DMS114 treated with DMSO at 0.1 percent for 48 hours (cell line): Measurements from ENCODE around the gene PIP4P1.
"Not testable (repeated sequence)": the region's sequence is repeated elsewhere in the genome, so short reads cannot be mapped to it uniquely, and the experiment has no call there.

Experiments
- DNase-seq: peaks from one replicate; lab custom pipeline; 2025; ENCODE audit not compliant: unreplicated experiment; lab: John Stamatoyannopoulos, UW

Gene PIP4P1

GRCh38 chr14:20477211-20477876 lies 16.1 kb upstream of the PIP4P1 start:
- DNase-seq = no peak

GRCh38 chr14:20476776-20477175 lies 15.5 kb upstream of the PIP4P1 start:
- DNase-seq = no peak

GRCh38 chr14:20472536-20473169 lies 11.4 kb upstream of the PIP4P1 start:
- no peak for DNase-seq

- no peak for DNase-seq
Measured at GRCh38 chr14:20470603-20470901, 9.3 kb upstream of the PIP4P1 start.

- no peak for DNase-seq
Measured at GRCh38 chr14:20469890-20470602, 8.8 kb upstream of the PIP4P1 start.

GRCh38 chr14:20469242-20469889 lies 8.1 kb upstream of the PIP4P1 start, which contains the start of gene PNP:
PNP (plus strand) TSS chr14:20469406; CDS start chr14:20469525, 119 bp downstream.
- peak; percentile 67 for DNase-seq

GRCh38 chr14:20468764-20469241 lies 7.6 kb upstream of the PIP4P1 start:
- no peak for DNase-seq

- no peak for DNase-seq
Measured at GRCh38 chr14:20460458-20461224, 593 bp downstream of the PIP4P1 start.

GRCh38 chr14:20458031-20458789 lies 3.0 kb downstream of the PIP4P1 start:
- DNase-seq = no peak

GRCh38 chr14:20456971-20457370 lies 4.3 kb downstream of the PIP4P1 start:
- no peak for DNase-seq

GRCh38 chr14:20455355-20456300 lies 5.6 kb downstream of the PIP4P1 start:
- peak; percentile 92 for DNase-seq

- DNase-seq = peak; percentile 96
Measured at GRCh38 chr14:20454516-20455354, 6.5 kb downstream of the PIP4P1 start, which contains the start of the genes APEX1 and OSGEP. APEX1 (plus strand) TSS chr14:20455226; CDS start chr14:20455646, 420 bp downstream. OSGEP (minus strand) TSS chr14:20454812; CDS start chr14:20454683, 129 bp downstream.

- DNase-seq = not testable (repeated sequence)
Measured at GRCh38 chr14:20452831-20453230, 8.4 kb downstream of the PIP4P1 start.

- no peak for DNase-seq
Measured at GRCh38 chr14:20446889-20447288, 14.3 kb downstream of the PIP4P1 start.

GRCh38 chr14:20443650-20444049 lies 17.6 kb downstream of the PIP4P1 start:
- DNase-seq = not testable (repeated sequence)

- DNase-seq = no peak
Measured at GRCh38 chr14:20441461-20441860, 19.8 kb downstream of the PIP4P1 start.

- no peak for DNase-seq
Measured at GRCh38 chr14:20440882-20441281, 20.4 kb downstream of the PIP4P1 start.

GRCh38 chr14:20440465-20440864 lies 20.8 kb downstream of the PIP4P1 start:
- no peak for DNase-seq
